Spleen (tissue), 11 donors: ENCODE data around the gene RNF212. TPM values are rescaled to one million over a fixed set of nuclear protein-coding genes. Genes with fewer than 3 reads are reported as not detected.

Experiments used
- DNase-seq: peaks from one replicate; pipeline ENCODE4 v3.0.0-alpha.2; 2020
- H3K27ac ChIP-seq, 8 donors: fragments of 200-600 bp; sonication (generic) in 7 of 8; 1 replicate in 4 of 8; 2 replicates in 4 of 8; pipeline versions ENCODE4 v1.5.0 to v1.8.0; 2016 to 2021; ENCODE audit warnings: inconsistent platforms in 4 of 8, mild to moderate bottlenecking in 4 of 8, moderate library complexity in 1 of 8
- H3K27me3 ChIP-seq, 7 donors: fragments of 200-600 bp; sonication (generic) in 6 of 7; replicated peaks in 1 of 7; 1 replicate in 4 of 7; 2 replicates in 3 of 7; pipeline versions ENCODE4 v1.5.0 to v1.8.0; 2016 to 2021; ENCODE audit warnings: inconsistent platforms in 3 of 7, mild to moderate bottlenecking in 1 of 7
- H3K36me3 ChIP-seq, 6 donors: fragments of 200-600 bp; sonication (generic) in 5 of 6; 1 replicate in 4 of 6; 2 replicates in 2 of 6; pipeline versions ENCODE4 v1.5.0 to v1.8.0; 2016 to 2021; ENCODE audit warnings: inconsistent platforms in 2 of 6
- H3K4me1 ChIP-seq, 6 donors: fragments of 200-600 bp; sonication (generic) in 5 of 6; 1 replicate in 3 of 6; 2 replicates in 3 of 6; pipeline versions ENCODE4 v1.5.0 to v1.8.0; 2016 to 2021; ENCODE audit warnings: inconsistent platforms in 3 of 6
- H3K4me3 ChIP-seq, 8 donors: fragments of 200-600 bp; sonication (generic) in 7 of 8; 1 replicate in 4 of 8; 2 replicates in 4 of 8; pipeline versions ENCODE4 v1.5.0 to v1.8.0; 2016 to 2021; ENCODE audit warnings: inconsistent platforms in 4 of 8, mild to moderate bottlenecking in 4 of 8, moderate library complexity in 2 of 8
- H3K9me3 ChIP-seq, 8 donors: fragments of 200-600 bp; sonication (generic) in 7 of 8; 1 replicate in 4 of 8; 2 replicates in 4 of 8; pipeline versions ENCODE4 v1.5.0 to v1.8.0; 2016 to 2021; ENCODE audit warnings: inconsistent platforms in 4 of 8
- POLR2A ChIP-seq, 3 donors: fragments of 450-650 bp; IDR thresholded peaks; one replicate each; pipeline ENCODE4 v1.5.1; 2017; ENCODE audit warnings: antibody characterized with exemption in 3 of 3, mild to moderate bottlenecking in 1 of 3
- POLR2AphosphoS5 ChIP-seq, 3 donors: sonication (generic); formaldehyde crosslinking; IDR thresholded peaks; one replicate each; pipeline ENCODE4 v1.5.1; 2017; ENCODE audit warnings: antibody characterized with exemption in 3 of 3
- WGBS, 5 donors: extraction: QIAGEN DNeasy Blood & Tissue Kit in 3 of 5; methylation state at CpG; one replicate each; pipeline versions ENCODE4 v1.1.5 to v1.1.7; 2013 to 2018; 5-methylcytosine and 5-hydroxymethylcytosine counted together
- intact Hi-C: fragments of 100-400 bp; cut with DNase I; formaldehyde crosslinking; loops from one replicate; pipeline ENCODE4 v1.15.0; 2023; ENCODE audit warnings: low total_unique reads
- polyA plus RNA-seq, 3 donors: library from polyadenylated mRNA; stranded (reverse); fragments of 200-250 nt; gene quantifications; one replicate each; pipeline ENCODE4 v1.2.1, GENCODE V29; 2013
- total RNA-seq, 7 donors: library from RNA; depleted of rRNA in 3 of 7; stranded (reverse); fragments of >200 nt in 3 of 7; fragmentation: NEBNext Ultra II Directional in 4 of 7; extraction: Animal tissue kit (Norgen Biotek cat#: 25700) in 4 of 7; gene quantifications; one replicate each; pipeline versions ENCODE4 v1.1.0 to v1.2.1, GENCODE V29; 2016 to 2021
- TF ChIP-seq, protein P1 (sequence below), 11 experiments: fragments of 200-600 bp in 7 of 11; fragments of 450-650 bp in 4 of 11; sonication (generic) in 4 of 11; IDR thresholded peaks in 8 of 11; conservative IDR thresholded peaks in 3 of 11; 1 replicate in 7 of 11; 2 replicates in 4 of 11; pipeline versions ENCODE4 v1.4.0 to v1.8.0; 2016 to 2021; ENCODE audit warnings: antibody characterized with exemption in 11 of 11, inconsistent platforms in 4 of 11, mild to moderate bottlenecking in 1 of 11
- donor health status: healthy with polysubstance abuse.
- donor health status: DM: no; HTN: no; CAD: no; lungs with moderate emphysema.
- donor health status: DM: no; HTN: no; CAD: no.
- donor health status: Bipolar disorder and iron deficiency.
- donor health status: healthy.
- donor health status: DM: no; HTN: no; CAD: no.
- donor health status: DM: yes; HTN: yes; CAD: no.

The RNF212 gene
- total and polyA plus RNA-seq, 10 donors, result 0.46 to 5.6 (median 2.2) TPM

DNA sequence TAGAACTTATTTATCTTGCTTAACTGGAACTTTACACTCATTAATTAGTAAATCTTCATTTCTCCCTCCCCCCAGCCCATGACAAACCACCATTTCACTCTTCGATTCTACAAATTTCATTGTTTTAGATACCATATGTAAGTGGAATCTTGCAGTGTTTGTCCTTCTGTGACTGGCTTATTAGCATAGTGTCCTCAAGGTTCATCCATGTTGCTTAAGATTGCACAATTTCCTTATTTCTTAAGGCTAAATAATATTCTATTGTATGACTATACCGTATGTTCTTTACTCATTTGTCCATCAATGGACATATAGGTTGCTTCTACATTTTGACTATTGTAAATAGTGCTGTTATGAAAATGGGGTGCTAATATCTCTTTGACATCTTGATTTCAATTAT, 24.5 kb upstream of the RNF212 start:
- peaks cover 0 to 5% (median 0%) of the 10 kb centered on the region in 8 donors for H3K9me3 ChIP-seq
- peak overlapping the region in 6 of 8 donors; percentile 19 to 59 (median 22) for H3K4me3 ChIP-seq
- intact Hi-C loops, result loop anchor here (10.0 kb wide), 1 partner anchor 127 kb away; no protein-coding TSS in a partner anchor
- peak overlapping the region in 7 of 8 donors; percentile 43 to 83 (median 65) for H3K27ac ChIP-seq
- WGBS, 5 donors, result 52 to 85% (median 64%) methylated on average over 2 of the region's 2 CpGs
- no peak for DNase-seq
- H3K4me1 ChIP-seq, result peaks cover 0 to 45% (median 17%) of the 10 kb centered on the region in 6 donors
- TF ChIP-seq POLR2AphosphoS5 (IDR thresholded peaks at IDR 0.05) (no peak), POLR2A (IDR thresholded peaks at IDR 0.05) (no peak)
- TF ChIP-seq, protein P1, sequence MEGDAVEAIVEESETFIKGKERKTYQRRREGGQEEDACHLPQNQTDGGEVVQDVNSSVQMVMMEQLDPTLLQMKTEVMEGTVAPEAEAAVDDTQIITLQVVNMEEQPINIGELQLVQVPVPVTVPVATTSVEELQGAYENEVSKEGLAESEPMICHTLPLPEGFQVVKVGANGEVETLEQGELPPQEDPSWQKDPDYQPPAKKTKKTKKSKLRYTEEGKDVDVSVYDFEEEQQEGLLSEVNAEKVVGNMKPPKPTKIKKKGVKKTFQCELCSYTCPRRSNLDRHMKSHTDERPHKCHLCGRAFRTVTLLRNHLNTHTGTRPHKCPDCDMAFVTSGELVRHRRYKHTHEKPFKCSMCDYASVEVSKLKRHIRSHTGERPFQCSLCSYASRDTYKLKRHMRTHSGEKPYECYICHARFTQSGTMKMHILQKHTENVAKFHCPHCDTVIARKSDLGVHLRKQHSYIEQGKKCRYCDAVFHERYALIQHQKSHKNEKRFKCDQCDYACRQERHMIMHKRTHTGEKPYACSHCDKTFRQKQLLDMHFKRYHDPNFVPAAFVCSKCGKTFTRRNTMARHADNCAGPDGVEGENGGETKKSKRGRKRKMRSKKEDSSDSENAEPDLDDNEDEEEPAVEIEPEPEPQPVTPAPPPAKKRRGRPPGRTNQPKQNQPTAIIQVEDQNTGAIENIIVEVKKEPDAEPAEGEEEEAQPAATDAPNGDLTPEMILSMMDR (IDR thresholded peaks at IDR 0.05 in 8 of 11, conservative IDR thresholded peaks at IDR 0.05 in 3 of 11), result no peak
- H3K27me3 ChIP-seq, result no peaks in the 10 kb centered on the region
- H3K36me3 ChIP-seq, result no peaks in the 10 kb centered on the region

DNA sequence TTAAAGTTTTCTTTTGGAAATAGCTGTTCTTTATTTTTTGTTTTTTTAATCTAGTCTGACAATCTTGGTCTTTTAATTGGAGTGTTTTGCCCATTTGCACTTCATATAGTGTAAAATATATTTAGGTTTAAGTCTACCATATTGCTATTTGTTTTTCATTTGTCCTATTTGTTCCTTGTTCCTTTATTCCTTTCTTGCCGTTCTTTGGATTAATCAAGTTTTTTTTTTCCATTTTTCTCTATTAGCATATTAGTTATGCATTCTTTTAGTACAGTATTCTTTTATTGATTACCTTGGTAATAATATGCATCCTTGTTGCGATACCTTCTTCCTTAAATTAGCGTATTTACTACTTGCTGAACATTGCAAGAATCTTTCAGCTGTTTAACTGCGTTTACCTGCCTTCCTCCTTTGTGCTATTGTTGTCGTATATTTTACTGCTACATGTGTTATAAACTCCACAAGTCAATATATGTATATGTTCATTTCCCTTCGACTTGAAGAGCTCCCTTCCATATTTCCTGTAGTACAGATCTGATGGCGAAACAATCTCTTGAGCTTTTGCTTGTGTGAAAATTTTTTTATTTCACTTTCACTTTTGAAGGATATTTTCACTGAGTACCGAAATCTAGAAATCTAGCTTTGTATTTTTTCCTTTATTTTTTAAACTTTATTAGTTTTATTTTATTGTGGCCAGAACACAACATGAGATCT, 23.9 kb upstream of the RNF212 start:
- intact Hi-C loops, result loop anchor here (10.0 kb wide), 1 partner anchor 128 kb away; no protein-coding TSS in a partner anchor
- Histone ChIP-seq H3K27ac (peak overlapping the region in 7 of 8 donors; percentile 43 to 83 (median 65)), H3K4me3 (peak overlapping the region in 6 of 8 donors; percentile 19 to 59 (median 22))

DNA sequence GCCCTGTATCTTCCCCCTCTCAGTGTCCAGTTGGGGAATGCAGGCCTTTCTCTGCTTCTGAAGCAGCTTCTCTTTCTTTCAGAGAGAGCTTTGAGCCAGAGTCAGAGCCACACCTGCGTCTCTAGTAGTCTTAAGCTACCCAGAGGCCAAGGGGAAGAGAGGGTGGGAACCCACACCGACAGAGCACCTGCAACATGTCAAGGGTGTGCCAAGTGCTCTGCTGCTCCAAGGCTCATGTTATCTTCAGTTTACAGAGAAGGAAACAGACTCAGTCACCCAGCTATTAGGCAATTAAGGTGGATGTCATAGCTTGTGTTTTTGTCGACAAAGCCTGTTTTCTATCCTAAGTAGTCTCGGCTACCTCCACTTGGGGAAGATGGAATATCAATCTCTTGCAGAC, 22.7 kb upstream of the RNF212 start:
- H3K36me3 ChIP-seq, result no peaks in the 10 kb centered on the region
- intact Hi-C loops, result loop anchor here (10.0 kb wide), 1 partner anchor 129 kb away; no protein-coding TSS in a partner anchor
- H3K27me3 ChIP-seq, result no peaks in the 10 kb centered on the region
- peaks cover 0 to 5% (median 0%) of the 10 kb centered on the region in 8 donors for H3K9me3 ChIP-seq
- H3K4me3 ChIP-seq, result peak overlapping the region in 1 of 8 donors; percentile 17
- peaks cover 0 to 52% (median 18%) of the 10 kb centered on the region in 6 donors for H3K4me1 ChIP-seq
- TF ChIP-seq POLR2AphosphoS5 (IDR thresholded peaks at IDR 0.05), result no peak
- no peak for TF ChIP-seq POLR2A (IDR thresholded peaks at IDR 0.05)
- TF ChIP-seq, protein P1 (IDR thresholded peaks at IDR 0.05 in 8 of 11, conservative IDR thresholded peaks at IDR 0.05 in 3 of 11), result no peak
- DNase-seq, result no peak
- WGBS, 5 donors, result 20 to 37% (median 29%) methylated on average over 4 of the region's 4 CpGs
- H3K27ac ChIP-seq, result peak overlapping the region in 4 of 8 donors; percentile 20 to 83 (median 54)

More for the DNA sequence above, 23.9 kb upstream of the RNF212 start:
- TF ChIP-seq POLR2A (IDR thresholded peaks at IDR 0.05) (no peak), POLR2AphosphoS5 (IDR thresholded peaks at IDR 0.05) (no peak)
- TF ChIP-seq, protein P1 (IDR thresholded peaks at IDR 0.05 in 8 of 11, conservative IDR thresholded peaks at IDR 0.05 in 3 of 11), result no peak
- Histone ChIP-seq H3K36me3 (no peaks in the 10 kb centered on the region), H3K27me3 (no peaks in the 10 kb centered on the region), H3K4me1 (peaks cover 0 to 50% (median 17%) of the 10 kb centered on the region in 6 donors), H3K9me3 (peaks cover 0 to 5% (median 0%) of the 10 kb centered on the region in 8 donors)
- no peak for DNase-seq
- 28 to 50% (median 38%) methylated on average over 8 of the region's 8 CpGs for WGBS, 5 donors

DNA sequence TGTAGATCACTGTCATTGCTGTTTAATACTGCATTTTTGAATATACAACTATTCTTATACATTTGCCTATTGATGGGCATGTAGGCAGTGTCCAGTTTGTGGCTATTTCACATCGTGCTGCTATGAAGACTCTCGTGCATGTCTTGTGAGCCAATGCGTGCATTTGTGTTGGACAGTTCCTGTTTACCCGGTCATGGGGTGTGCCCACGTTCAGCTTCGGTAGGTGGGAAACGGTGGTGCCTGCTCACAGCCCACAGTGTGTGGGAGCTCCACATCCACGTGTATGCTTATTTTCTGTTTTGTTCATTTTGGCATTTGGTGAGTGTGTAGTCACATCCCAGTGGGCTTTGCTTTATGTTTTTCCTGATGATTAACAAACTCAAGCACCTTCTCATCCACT, 19.7 kb upstream of the RNF212 start:
- peaks cover 0 to 57% (median 24%) of the 10 kb centered on the region in 6 donors for H3K4me1 ChIP-seq
- no peaks in the 10 kb centered on the region for H3K36me3 ChIP-seq
- no peak for DNase-seq
- TF ChIP-seq, protein P1 (IDR thresholded peaks at IDR 0.05 in 8 of 11, conservative IDR thresholded peaks at IDR 0.05 in 3 of 11), result no peak
- TF ChIP-seq POLR2AphosphoS5 (IDR thresholded peaks at IDR 0.05) (peak in 1 of 3 donors; percentile 22), POLR2A (IDR thresholded peaks at IDR 0.05) (no peak)
- no peaks in the 10 kb centered on the region for H3K27me3 ChIP-seq
- intact Hi-C loops, result loop anchor here (5.0 to 10.0 kb wide), 2 partner anchors 132 to 219 kb away; no protein-coding TSS in a partner anchor
- H3K9me3 ChIP-seq, result no peaks in the 10 kb centered on the region
- peak overlapping the region in 1 of 8 donors; percentile 33 for H3K27ac ChIP-seq
- no peak overlapping the region for H3K4me3 ChIP-seq
- 41 to 58% (median 57%) methylated on average over 8 of the region's 8 CpGs for WGBS, 5 donors
